Activated naive CD4-positive, alpha-beta T cell (primary cell): ENCODE results near the gene TSNAXIP1.
A peak's percentile ranks its signal among the peaks of the same experiment; 100 is the strongest.
"Not testable (repeated sequence)": the region's sequence is repeated elsewhere in the genome, so short reads cannot be mapped to it uniquely, and the experiment has no call there.

Experiments used
- DNase-seq, 4 experiments: peaks; one replicate each; lab custom pipeline; 2025; lab: John Stamatoyannopoulos, UW

Gene TSNAXIP1

GRCh38 chr16:67833415-67834241 is 26.9 kb downstream of the TSNAXIP1 start:
- DNase-seq: peak; percentile 72 to 89 (median 80)

DNA sequence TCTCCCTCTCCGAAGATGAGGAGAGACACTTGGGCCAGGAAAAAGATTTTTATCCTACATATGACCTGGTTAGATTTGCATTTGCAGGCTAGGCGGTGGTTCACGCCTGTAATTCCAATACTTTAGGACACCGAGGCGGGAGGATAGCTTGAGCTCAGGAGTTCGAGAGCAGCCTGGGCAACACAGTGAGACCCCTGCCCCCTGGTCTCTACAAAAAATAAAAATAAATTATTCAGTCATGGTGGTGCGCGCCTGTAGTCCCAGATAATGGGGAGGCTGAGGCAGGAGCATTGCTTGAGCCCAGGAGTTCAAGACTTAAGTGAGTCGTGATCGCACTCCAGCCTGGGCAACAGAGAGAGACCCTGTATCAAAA is 27.5 kb downstream of the TSNAXIP1 start:
- DNase-seq: no peak

DNA sequence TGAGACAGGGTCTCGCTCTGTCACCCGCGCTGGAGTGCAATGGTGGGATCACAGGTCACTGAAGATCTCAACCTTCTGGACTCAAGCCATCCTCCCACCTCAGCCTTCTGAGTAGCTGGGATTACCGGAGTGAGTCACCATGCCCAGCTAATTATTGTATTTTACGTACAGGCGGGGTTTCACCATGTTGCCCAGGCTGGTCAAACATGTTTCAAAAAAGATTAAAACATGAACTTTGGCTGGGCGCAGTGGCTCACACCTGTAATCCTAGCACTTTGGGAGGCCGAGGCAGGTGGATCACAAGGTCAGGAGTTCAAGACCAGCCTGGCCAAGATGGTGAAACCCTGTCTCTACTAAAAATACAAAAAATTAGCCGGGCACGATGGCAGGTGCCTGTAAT is 30.5 kb downstream of the TSNAXIP1 start:
- not testable (repeated sequence) for DNase-seq

DNA sequence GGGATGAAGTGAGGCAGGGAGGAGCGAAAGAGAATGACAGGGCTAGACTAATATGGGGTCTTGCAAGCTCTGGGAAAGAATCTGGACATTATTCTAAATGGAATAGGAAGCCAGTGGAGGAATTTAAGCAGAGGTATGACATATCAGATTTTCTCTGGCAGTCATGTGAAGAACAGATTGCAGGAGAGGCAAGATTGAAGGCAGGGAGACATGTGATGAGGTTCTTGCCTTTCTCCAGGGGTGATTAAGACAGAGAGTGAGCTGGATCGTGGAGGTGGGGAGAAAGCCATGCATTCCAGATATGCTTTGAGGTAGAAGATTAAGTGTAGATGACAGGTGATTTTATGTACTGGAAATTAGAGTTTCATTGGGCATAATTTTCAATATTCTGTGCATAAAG is 31.1 kb downstream of the TSNAXIP1 start:
- DNase-seq: no peak

GRCh38 chr16:67841198-67841815 is 34.6 kb downstream of the TSNAXIP1 start:
- DNase-seq: no peak

DNA sequence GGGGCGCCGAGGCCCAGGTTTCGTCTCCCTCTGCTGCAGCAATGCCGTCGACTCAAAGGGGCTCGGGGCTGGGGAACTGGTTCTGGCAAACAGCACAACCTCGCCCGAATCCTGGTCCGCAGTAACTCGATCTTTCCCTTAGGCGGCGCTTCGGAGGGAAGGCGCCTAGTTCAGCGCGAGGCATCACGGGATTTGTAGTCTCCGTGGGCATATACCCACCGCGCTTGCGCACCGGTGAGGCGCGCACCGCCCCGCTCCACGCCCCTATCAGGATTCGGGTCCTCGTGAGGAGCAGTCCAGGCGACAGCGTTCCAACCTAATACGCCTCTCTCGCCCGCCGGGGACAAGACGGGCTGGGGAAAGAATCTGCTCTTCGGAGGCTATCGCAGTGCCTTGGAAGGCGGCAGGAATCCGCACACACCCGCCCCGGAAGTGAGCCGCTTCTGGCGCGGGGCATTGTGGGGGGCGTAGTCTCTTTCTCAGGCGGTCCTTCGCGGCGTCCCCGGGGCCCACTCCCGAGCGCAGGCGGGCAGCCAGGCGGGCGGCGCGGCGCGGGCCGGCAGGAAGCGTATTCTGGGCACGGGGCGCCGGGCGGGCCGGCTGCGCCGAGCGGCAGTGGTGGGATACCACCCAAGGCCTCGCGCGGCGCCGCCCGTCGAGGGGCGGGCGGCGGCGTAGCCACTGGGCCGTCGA is 35.3 kb downstream of the TSNAXIP1 start, which contains the start of gene THAP11:
Gene THAP11 (plus strand): TSS at position 505 of the 693 bp plus-strand sequence. CDS start 235 bp downstream, outside the sequence.
- DNase-seq: peak; percentile 83 to 91 (median 88)

GRCh38 chr16:67842509-67843342 is 36.0 kb downstream of the TSNAXIP1 start:
- peak; percentile 28 to 71 (median 44) for DNase-seq

DNA sequence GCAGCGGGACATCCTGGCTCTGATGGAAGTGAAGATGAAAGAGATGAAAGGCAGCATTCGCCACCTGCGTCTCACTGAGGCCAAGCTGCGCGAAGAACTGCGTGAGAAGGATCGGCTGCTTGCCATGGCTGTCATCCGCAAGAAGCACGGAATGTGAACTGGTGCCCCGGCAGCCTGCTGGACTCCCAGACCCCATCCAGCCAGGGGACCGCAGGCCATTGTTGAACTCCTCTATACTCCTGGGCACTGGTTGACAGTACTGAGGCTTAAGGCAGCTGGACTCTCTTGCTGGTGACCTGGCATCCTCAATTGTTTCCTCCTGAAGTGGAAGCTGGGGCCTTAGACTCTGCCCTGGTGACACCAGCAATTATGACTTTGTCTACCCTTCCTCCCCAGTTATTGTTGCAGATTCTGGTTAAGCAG is 36.7 kb downstream of the TSNAXIP1 start:
- peak in 2 of 4 experiments; percentile 45 to 56 for DNase-seq

- no peak for DNase-seq
Observed at GRCh38 chr16:67844497-67844896, 37.8 kb downstream of the TSNAXIP1 start.

- no peak for DNase-seq
Observed at GRCh38 chr16:67845291-67846062, 38.8 kb downstream of the TSNAXIP1 start.

DNA sequence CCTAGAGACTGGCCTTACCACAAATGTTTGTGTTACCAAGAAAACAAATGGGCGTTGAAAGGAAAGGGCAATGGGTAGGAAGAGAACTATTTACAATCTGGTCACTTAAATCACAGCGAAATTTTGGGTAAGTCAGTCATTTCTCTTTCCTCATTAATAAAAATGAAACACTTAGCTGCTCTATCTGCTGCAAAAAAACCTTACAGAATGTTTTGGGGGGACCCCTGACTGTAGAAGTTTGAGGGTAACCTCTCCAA is 39.3 kb downstream of the TSNAXIP1 start:
- DNase-seq: no peak

DNA sequence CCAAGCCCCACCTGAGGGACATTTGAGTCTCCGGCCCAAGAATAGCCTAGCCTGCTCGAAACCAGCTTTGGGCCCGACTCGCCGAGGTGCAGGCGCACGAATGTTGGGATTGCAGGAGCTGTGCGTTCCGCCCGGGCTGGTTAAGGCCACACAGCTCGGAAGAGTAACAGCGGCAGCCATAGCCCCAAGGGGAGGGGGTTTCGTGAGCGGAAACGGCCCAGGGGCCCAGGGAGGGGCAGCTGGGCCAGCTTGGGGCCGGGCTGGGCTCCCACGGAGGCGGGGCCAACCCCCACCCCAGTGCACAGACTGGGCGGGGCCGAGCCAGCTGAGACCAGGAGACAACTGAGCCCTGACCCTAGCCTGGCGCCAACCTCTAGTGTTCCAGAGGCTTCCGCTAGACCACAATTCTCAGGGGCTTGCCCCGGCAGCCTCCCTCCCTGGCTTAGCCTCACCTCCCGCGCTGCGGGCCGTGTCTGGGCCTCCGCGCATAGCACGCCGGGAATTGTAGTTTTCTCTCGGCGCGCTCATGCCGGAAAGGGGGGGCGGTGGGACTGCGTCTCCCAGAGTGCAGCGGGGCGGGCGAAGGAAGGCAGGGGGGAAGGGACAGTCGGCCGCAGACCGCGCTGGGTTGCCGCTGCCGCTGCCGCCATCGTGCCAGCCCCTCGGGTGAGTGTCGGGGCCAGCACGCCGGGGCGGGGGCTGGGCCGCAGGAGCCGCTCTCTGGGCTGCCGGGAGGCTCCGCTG is 39.8 kb downstream of the TSNAXIP1 start, which contains the start of gene NUTF2:
Gene NUTF2 (plus strand): TSS at position 614 of the 744 bp plus-strand sequence. CDS start 18,198 bp downstream, outside the sequence.
- DNase-seq: peak; percentile 82 to 92 (median 86)

DNA sequence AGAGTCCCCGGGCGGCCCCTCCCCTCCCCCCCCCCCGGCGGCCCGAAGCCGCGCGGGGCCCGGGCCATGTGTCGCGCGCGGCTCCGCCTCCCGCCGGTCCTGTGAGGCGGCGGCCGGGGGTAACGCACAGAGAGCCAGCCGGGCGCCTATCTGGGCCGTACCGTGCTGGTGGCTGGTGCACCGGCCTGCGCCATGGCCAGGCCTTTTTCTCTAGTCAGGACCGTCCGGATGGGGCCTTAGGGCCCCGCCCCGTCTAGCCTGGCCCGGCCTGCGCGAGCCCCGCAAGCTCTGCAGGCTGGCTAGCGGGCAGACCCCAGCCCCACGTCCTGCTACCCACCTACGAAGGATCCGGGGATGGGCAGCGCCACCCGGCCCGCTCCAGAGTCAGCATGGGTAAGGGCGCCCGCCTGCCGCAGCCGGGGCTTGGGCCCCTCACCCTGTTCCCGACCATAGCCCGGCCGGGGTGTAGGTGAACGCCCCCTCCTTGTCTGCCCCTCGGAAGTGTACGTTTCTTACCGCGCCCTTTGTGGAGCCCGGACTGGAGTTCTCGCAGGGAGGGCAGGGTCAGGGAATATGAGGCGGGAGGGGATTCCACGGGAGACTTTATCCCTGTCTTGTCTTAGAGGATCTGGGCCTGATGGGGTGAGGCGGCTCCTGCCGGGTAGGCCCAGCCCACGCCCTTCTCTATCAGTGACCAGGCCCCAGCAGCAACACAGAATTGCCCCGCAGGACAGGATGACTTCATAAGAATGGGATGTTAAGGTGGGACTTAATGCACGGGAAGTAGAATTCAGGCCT is 40.6 kb downstream of the TSNAXIP1 start, which contains the start of gene CENPT:
Gene CENPT (minus strand): TSS at position 630 of the 798 bp plus-strand sequence. CDS start 13,834 bp downstream, outside the sequence.
- DNase-seq: peak in 2 of 4 experiments; percentile 59 to 73

DNA sequence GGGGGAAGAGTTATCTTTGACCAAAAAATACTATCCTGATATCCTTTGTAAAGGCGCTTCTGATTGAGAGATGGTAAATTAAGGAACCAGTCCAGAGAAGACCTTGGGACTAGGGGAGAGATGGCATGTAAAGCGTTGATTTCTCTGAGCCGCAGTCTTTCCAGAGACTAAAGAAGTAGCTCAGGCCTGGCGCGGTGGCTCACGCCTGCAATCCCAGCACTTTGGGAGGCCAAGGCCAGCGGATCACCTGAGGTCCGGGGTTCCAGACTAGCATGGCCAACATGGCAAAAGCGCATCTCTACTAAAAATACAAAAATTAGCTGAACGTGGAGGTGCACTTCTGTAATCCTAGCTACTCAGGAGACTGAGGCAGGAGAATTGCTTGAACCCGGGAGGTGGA is 41.4 kb downstream of the TSNAXIP1 start:
- DNase-seq: no peak

DNA sequence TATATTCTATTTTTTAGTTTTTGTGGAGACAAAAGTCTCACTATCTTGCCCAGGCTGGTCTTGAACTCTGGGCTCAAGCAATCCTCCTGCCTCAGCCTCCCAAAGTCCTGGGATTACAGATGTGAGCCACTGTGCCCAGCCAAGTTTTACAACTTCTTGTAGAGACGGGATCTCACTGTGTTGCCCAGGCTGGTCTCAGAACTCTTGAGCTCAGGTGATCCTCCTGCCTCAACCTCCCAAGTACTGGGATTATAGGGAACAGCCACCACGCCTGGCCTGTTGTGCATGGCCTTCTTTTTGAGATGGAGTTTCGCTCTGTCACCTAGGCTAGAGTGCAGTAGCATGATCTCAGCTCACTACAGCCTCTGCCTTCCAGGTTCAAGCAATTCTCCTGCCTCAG is 47.0 kb downstream of the TSNAXIP1 start:
- no peak for DNase-seq

DNA sequence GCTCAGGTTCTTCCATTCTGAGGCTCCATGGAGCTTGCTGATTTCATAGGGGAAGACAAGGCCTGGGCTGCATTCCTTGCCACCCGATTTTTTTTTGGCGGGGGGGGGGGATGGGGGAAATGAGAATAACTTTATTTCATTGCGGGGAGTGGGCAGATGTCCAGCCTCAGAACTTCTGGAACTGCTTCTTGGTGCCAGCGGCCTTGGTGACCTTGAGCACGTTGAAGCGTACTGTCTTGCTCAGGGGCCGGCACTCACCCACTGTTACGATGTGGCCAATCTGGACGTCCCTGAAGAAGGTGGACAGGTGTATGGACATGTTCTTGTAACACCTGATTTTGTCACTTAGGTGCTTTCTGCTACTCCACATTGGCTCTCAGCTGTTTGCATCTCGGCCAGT is 49.1 kb downstream of the TSNAXIP1 start:
- DNase-seq: no peak

- DNase-seq: no peak
Observed at GRCh38 chr16:67856927-67857546, 50.3 kb downstream of the TSNAXIP1 start.

GRCh38 chr16:67857547-67858233 is 51.0 kb downstream of the TSNAXIP1 start:
- no peak for DNase-seq
